HepG2 (cell line): ENCODE results near the gene SIVA1. TPM values are rescaled to one million over a fixed set of nuclear protein-coding genes. Genes with fewer than 3 reads are reported as not detected.
A peak's percentile ranks its signal among the peaks of the same experiment; 100 is the strongest.

Experiments used
- FIP1L1 ChIP-seq: fragments of 200-400 bp; formaldehyde crosslinking; IDR thresholded peaks from 2 replicates; pipeline ENCODE4 v1.6.1; 2018; ENCODE audit warnings: low read depth, mild to moderate bottlenecking, low read length, moderate library complexity, borderline replicate concordance; ENCODE audit not compliant: insufficient read depth
- FOXA1 ChIP-seq, 2 experiments: fragments of 450-650 bp in 1 of 2; sonication (generic) in 1 of 2; formaldehyde crosslinking in 1 of 2; IDR thresholded peaks; 2 replicates each; pipeline versions ENCODE4 v1.4.0 to v1.6.1; 2016 to 2020; ENCODE audit warnings: missing genetic modification reagents in 1 of 2
- FOXJ3 ChIP-seq: sonication (generic); formaldehyde crosslinking; IDR thresholded peaks from 2 replicates; pipeline ENCODE4 v1.4.0; 2020; ENCODE audit warnings: missing genetic modification reagents, mild to moderate bottlenecking, borderline replicate concordance
- GATA4 ChIP-seq: sonication (generic); IDR thresholded peaks from 2 replicates; pipeline ENCODE4 v1.6.1; 2016; ENCODE audit warnings: antibody characterized with exemption, low read depth, borderline replicate concordance
- HDAC2 ChIP-seq: sonication (generic); formaldehyde crosslinking; IDR thresholded peaks from 2 replicates; pipeline ENCODE4 v1.4.0; 2020; ENCODE audit warnings: missing genetic modification reagents
- JARID2 ChIP-seq: sonication (generic); formaldehyde crosslinking; IDR thresholded peaks from 2 replicates; pipeline ENCODE4 v1.8.1; 2023; ENCODE audit warnings: missing genetic modification reagents, inconsistent platforms; ENCODE audit not compliant: insufficient replicate concordance
- MAFK ChIP-seq, 2 experiments: IDR thresholded peaks in 1 of 2; conservative IDR thresholded peaks in 1 of 2; 2 replicates each; pipeline ENCODE4 v1.6.1; 2011; ENCODE audit warnings: improper control_type of control experiment in 2 of 2, low read length in 2 of 2
- MEIS2 ChIP-seq: sonication (generic); formaldehyde crosslinking; IDR thresholded peaks from 2 replicates; pipeline ENCODE4 v1.9.0; 2021; ENCODE audit warnings: mild to moderate bottlenecking, missing genetic modification reagents
- NR2C2 ChIP-seq: sonication (generic); formaldehyde crosslinking; IDR thresholded peaks from 2 replicates; pipeline ENCODE4 v1.4.0; 2020; ENCODE audit warnings: missing genetic modification reagents, mild to moderate bottlenecking, moderate library complexity, borderline replicate concordance
- REST ChIP-seq, 2 experiments: IDR thresholded peaks; 2 replicates each; pipeline ENCODE4 v1.6.1; 2011 to 2012; ENCODE audit warnings: low read length in 2 of 2, borderline replicate concordance in 1 of 2, low read depth in 1 of 2, mild to moderate bottlenecking in 1 of 2, moderate library complexity in 1 of 2
- RNF2 ChIP-seq: fragments of 450-650 bp; conservative IDR thresholded peaks from 2 replicates; pipeline ENCODE4 v1.6.1; 2016; ENCODE audit warnings: low read depth
- RNF219 ChIP-seq: sonication (generic); formaldehyde crosslinking; IDR thresholded peaks from 2 replicates; pipeline ENCODE4 v1.5.0; 2020; ENCODE audit warnings: mild to moderate bottlenecking, missing genetic modification reagents
- RXRB ChIP-seq: IDR thresholded peaks from 2 replicates; pipeline ENCODE4 v1.6.1; 2016; ENCODE audit warnings: borderline replicate concordance, missing genetic modification reagents, missing compliant biosample characterization
- TRAFD1 ChIP-seq: sonication (generic); formaldehyde crosslinking; IDR thresholded peaks from 2 replicates; pipeline ENCODE4 v1.5.1; 2020; ENCODE audit warnings: missing genetic modification reagents, mild to moderate bottlenecking, borderline replicate concordance
- XBP1 ChIP-seq: sonication (generic); formaldehyde crosslinking; IDR thresholded peaks from 2 replicates; pipeline ENCODE4 v1.5.0; 2020; ENCODE audit warnings: missing genetic modification reagents
- YY1 ChIP-seq: IDR thresholded peaks from 2 replicates; pipeline ENCODE4 v1.6.1; 2011; ENCODE audit warnings: low read length, low read depth, moderate library complexity, mild to moderate bottlenecking; ENCODE audit not compliant: insufficient read depth, insufficient replicate concordance
- ZNF121 ChIP-seq: sonication (generic); formaldehyde crosslinking; IDR thresholded peaks from 2 replicates; pipeline ENCODE4 v1.5.0; 2020; ENCODE audit warnings: mild to moderate bottlenecking, missing genetic modification reagents
- ZNF180 ChIP-seq: sonication (generic); formaldehyde crosslinking; IDR thresholded peaks from 2 replicates; pipeline ENCODE4 v1.4.0; 2020; ENCODE audit warnings: low read depth, missing genetic modification reagents, borderline replicate concordance
- ZNF207 ChIP-seq: fragments of 450-650 bp; IDR thresholded peaks from 2 replicates; pipeline ENCODE4 v1.6.1; 2016; ENCODE audit warnings: antibody characterized with exemption, borderline replicate concordance
- ZNF550 ChIP-seq: sonication (generic); formaldehyde crosslinking; IDR thresholded peaks from 2 replicates; pipeline ENCODE4 v1.4.0; 2020; ENCODE audit warnings: mild to moderate bottlenecking, missing genetic modification reagents, borderline replicate concordance
- ZNF614 ChIP-seq: IDR thresholded peaks from 2 replicates; pipeline ENCODE4 v1.6.1; 2018; ENCODE audit warnings: missing biosample characterization, missing genetic modification reagents, inconsistent platforms, borderline replicate concordance
- polyA plus RNA-seq, 8 experiments: library from polyadenylated mRNA; depleted of rRNA in 3 of 8; stranded (reverse) in 7 of 8; unstranded in 1 of 8; fragments of >200 nt; fragmentation: Illumina TruSeq in 4 of 8; extraction: Trizol in 4 of 8; gene quantifications; 2 replicates each; pipeline versions ENCODE4 v1.2.1 to v1.2.3, GENCODE V29; 2011 to 2016; ENCODE audit warnings: low read depth in 4 of 8, missing spikeins in 1 of 8, mixed read lengths in 1 of 8; ENCODE audit not compliant: insufficient read depth in 1 of 8
- total RNA-seq, 5 experiments: library from RNA; depleted of rRNA; stranded (reverse); fragments of >200 nt; fragmentation: Illumina TruSeq; extraction: Trizol; gene quantifications; 2 replicates each; pipeline ENCODE4 v1.2.3, GENCODE V29; 2016; ENCODE audit warnings: low read depth in 1 of 5

Gene SIVA1
- total and polyA plus RNA-seq, 2 of the 13 experiments (the other 11 are each of a cell fraction or from before 2014, with no cell fraction given), result 123 to 186 TPM

GRCh38 chr14:104795781-104796686, 43.1 kb downstream of the SIVA1 start (continued):
- TF ChIP-seq REST (IDR thresholded peaks at IDR 0.05; ENCODE audit: borderline replicate concordance in 1 of 2, low read depth in 1 of 2, low read length in 2 of 2), result no peak
- TF ChIP-seq FOXA1 (IDR thresholded peaks at IDR 0.05), result no peak
- no peak for TF ChIP-seq FOXA1 (CRISPR knock-in tag; IDR thresholded peaks at IDR 0.05)
- no peak for TF ChIP-seq YY1
- TF ChIP-seq ZNF550 (CRISPR knock-in tag), result peak; percentile 44; the same call in 1 of the 2 replicates
- TF ChIP-seq NR2C2 (CRISPR knock-in tag), result peak; percentile 59
- no peak for TF ChIP-seq ZNF121 (CRISPR knock-in tag)
- TF ChIP-seq RXRB (CRISPR knock-in tag), result 0 out of 2 replicates have a peak, but pooled peaks have one; percentile 12
- no peak for TF ChIP-seq XBP1 (CRISPR knock-in tag)
- TF ChIP-seq JARID2, result no peak
- TF ChIP-seq TRAFD1 (CRISPR knock-in tag), result no peak
- no peak for TF ChIP-seq FOXJ3
- TF ChIP-seq GATA4, result no peak
- TF ChIP-seq ZNF207, result no peak
- TF ChIP-seq MEIS2 (CRISPR knock-in tag), result 0 out of 2 replicates have a peak, but pooled peaks have one; percentile 6
- TF ChIP-seq FIP1L1, result no peak
- TF ChIP-seq ZNF614 (CRISPR knock-in tag), result no peak
- TF ChIP-seq MAFK (conservative IDR thresholded peaks at IDR 0.05 in 1 of 2, IDR thresholded peaks at IDR 0.05 in 1 of 2; ENCODE audit: low read length in 2 of 2), result no peak
- no peak for TF ChIP-seq RNF2
- no peak; the same call in 1 of the 2 replicates for TF ChIP-seq HDAC2 (CRISPR knock-in tag)
- TF ChIP-seq RNF219, result no peak
- TF ChIP-seq ZNF180, result no peak
